AG04450 (cell line): ENCODE data around the gene FXYD7. TPM values are rescaled to one million over a fixed set of nuclear protein-coding genes. Genes with fewer than 3 reads are reported as not detected.

Source experiments
- CTCF ChIA-PET: fragments of 300-600, 350-600 bp; formaldehyde crosslinking; extraction: SDS; loops from one replicate; lab custom pipeline; 2022; ENCODE audit warnings: antibody characterized with exemption, inconsistent platforms; lab: Charles Lee
- POLR2A ChIA-PET: fragments of 350-600 bp; formaldehyde crosslinking; extraction: SDS; loops from one replicate; lab custom pipeline; 2021; ENCODE audit warnings: antibody characterized with exemption, inconsistent platforms; lab: Yijun Ruan, JAX
- DNase-seq: peaks from one replicate; pipeline ENCODE4 v3.0.0-alpha.2; 2011; ENCODE audit warnings: low read depth, low spot score
- H3K27ac ChIP-seq: one replicate; pipeline ENCODE4 v1.5.1; 2012; ENCODE audit warnings: low read depth, low read length, control low read depth
- H3K27me3 ChIP-seq: one replicate; pipeline ENCODE4 v1.6.0; 2012; ENCODE audit warnings: low read length; ENCODE audit not compliant: control insufficient read depth, insufficient read depth
- H3K4me3 ChIP-seq: 2 replicates; pipeline ENCODE4 v1.5.1; 2011; ENCODE audit warnings: mild to moderate bottlenecking, low read depth, low read length, control low read depth
- H3K9me3 ChIP-seq: 2 replicates; pipeline ENCODE4 v1.5.1; 2012; ENCODE audit warnings: low read length; ENCODE audit not compliant: control insufficient read depth, insufficient read depth
- CTCF ChIP-seq: IDR thresholded peaks from 2 replicates; pipeline ENCODE4 v1.5.1; 2011; ENCODE audit warnings: low read depth, low read length, control low read depth, inconsistent platforms
- polyA plus RNA-seq: library from polyadenylated mRNA; depleted of rRNA; stranded (reverse); fragments of >200 nt; gene quantifications from 2 replicates; pipeline ENCODE4 v1.2.3, GENCODE V29; 2011

Gene FXYD7
- polyA plus RNA-seq, 1 experiment, result not detected

GRCh38 chr19:35176181-35176570, 33.1 kb downstream of the FXYD7 start:
- Histone ChIP-seq H3K9me3 (no peaks in the 10 kb centered on the region; the same call in 1 of the 2 replicates), H3K4me3 (no peak overlapping the region), H3K27me3 (peaks cover 3% of the 10 kb centered on the region), H3K27ac (no peak overlapping the region)
- ChIA-PET POLR2A (no interaction called here), CTCF (no interaction called here)
- no peak for DNase-seq
- TF ChIP-seq CTCF, result no peak

GRCh38 chr19:35177377-35178274, 34.6 kb downstream of the FXYD7 start:
- no peak for TF ChIP-seq CTCF
- no peak for DNase-seq
- Histone ChIP-seq H3K4me3 (no peak overlapping the region), H3K27me3 (peaks cover 3% of the 10 kb centered on the region), H3K9me3 (no peaks in the 10 kb centered on the region; the same call in 1 of the 2 replicates), H3K27ac (no peak overlapping the region)
- CTCF ChIA-PET, result interaction anchor here (0.6 kb wide), 1 partner anchor 416 kb away, joined by 3 read pairs; no protein-coding TSS in a partner anchor
- POLR2A ChIA-PET, result no interaction called here

GRCh38 chr19:35178701-35179100, 35.6 kb downstream of the FXYD7 start:
- CTCF ChIA-PET, result interaction anchor here (1.1 kb wide), 1 partner anchor 134 kb away, joined by 3 read pairs; no protein-coding TSS in a partner anchor
- TF ChIP-seq CTCF, result no peak
- POLR2A ChIA-PET, result no interaction called here
- Histone ChIP-seq H3K4me3 (no peak overlapping the region), H3K27me3 (peaks cover 3% of the 10 kb centered on the region), H3K9me3 (no peaks in the 10 kb centered on the region; the same call in 1 of the 2 replicates), H3K27ac (no peak overlapping the region)
- no peak for DNase-seq

GRCh38 chr19:35179830-35180229, 36.8 kb downstream of the FXYD7 start:
- Histone ChIP-seq H3K27ac (no peak overlapping the region), H3K27me3 (peaks cover 3% of the 10 kb centered on the region), H3K9me3 (no peaks in the 10 kb centered on the region; the same call in 1 of the 2 replicates), H3K4me3 (no peak overlapping the region)
- CTCF ChIA-PET, result interaction anchor here (1.1 kb wide), 1 partner anchor 135 kb away, joined by 3 read pairs; no protein-coding TSS in a partner anchor
- POLR2A ChIA-PET, result interaction anchor here (0.7 kb wide), 1 partner anchor 315 kb away, joined by 5 read pairs; no protein-coding TSS in a partner anchor
- TF ChIP-seq CTCF, result no peak
- DNase-seq, result no peak

- Histone ChIP-seq H3K9me3 (no peaks in the 10 kb centered on the region; the same call in 1 of the 2 replicates), H3K27me3 (peaks cover 3% of the 10 kb centered on the region), H3K4me3 (no peak overlapping the region), H3K27ac (no peak overlapping the region)
- TF ChIP-seq CTCF, result no peak
- DNase-seq, result no peak
- ChIA-PET CTCF (no interaction called here), POLR2A (no interaction called here)
Observed at GRCh38 chr19:35181387-35181786, 38.3 kb downstream of the FXYD7 start.
